Activated CD4-positive, alpha-beta memory T cell treated with anti-CD3 and anti-CD28 coated beads, Interleukin-2, amount 10 ng/mL, durations not matched to agents 7 days and 5 days (primary cell): Measurements from ENCODE around the gene ITSN1. TPM values are rescaled to one million over a fixed set of nuclear protein-coding genes. Genes with fewer than 3 reads are reported as not detected.
"Not testable (repeated sequence)": the region's sequence is repeated elsewhere in the genome, so short reads cannot be mapped to it uniquely, and the experiment has no call there.

Source experiments
- CTCF ChIA-PET: fragments of 350-600 bp; sonication (Branson Sonifier 250); formaldehyde crosslinking; loops from one replicate; lab custom pipeline; 2021; ENCODE audit warnings: antibody characterized with exemption, inconsistent platforms; lab: Charles Lee
- POLR2A ChIA-PET: fragments of 350-600 bp; sonication (Branson Sonifier 250); formaldehyde crosslinking; loops from one replicate; lab custom pipeline; 2021; ENCODE audit warnings: antibody characterized with exemption; lab: Charles Lee
- DNase-seq: peaks from one replicate; pipeline ENCODE4 v3.0.0-alpha.2; 2020
- H3K27ac Mint-ChIP-seq: one replicate; pipeline ENCODE4 v1.8.0; 2021; ENCODE audit warnings: mild to moderate bottlenecking, mixed read lengths
- H3K27me3 Mint-ChIP-seq: one replicate; pipeline ENCODE4 v1.8.0; 2021; ENCODE audit warnings: mixed read lengths
- H3K36me3 Mint-ChIP-seq: one replicate; pipeline ENCODE4 v1.8.0; 2021; ENCODE audit warnings: low read depth, mixed read lengths
- H3K4me1 Mint-ChIP-seq: one replicate; pipeline ENCODE4 v1.8.0; 2021; ENCODE audit warnings: mixed read lengths
- H3K4me3 Mint-ChIP-seq: one replicate; pipeline ENCODE4 v1.8.0; 2021; ENCODE audit warnings: mild to moderate bottlenecking, mixed read lengths
- H3K9me3 Mint-ChIP-seq: one replicate; pipeline ENCODE4 v1.8.0; 2021; ENCODE audit warnings: mixed read lengths
- total RNA-seq, 2 experiments: library from RNA; stranded (reverse); gene quantifications; one replicate each; pipeline ENCODE4 v1.2.3, GENCODE V29; 2021

ITSN1 gene
- total RNA-seq, 2 experiments from 2014 or later = 2.7 to 4.0 TPM

DNA sequence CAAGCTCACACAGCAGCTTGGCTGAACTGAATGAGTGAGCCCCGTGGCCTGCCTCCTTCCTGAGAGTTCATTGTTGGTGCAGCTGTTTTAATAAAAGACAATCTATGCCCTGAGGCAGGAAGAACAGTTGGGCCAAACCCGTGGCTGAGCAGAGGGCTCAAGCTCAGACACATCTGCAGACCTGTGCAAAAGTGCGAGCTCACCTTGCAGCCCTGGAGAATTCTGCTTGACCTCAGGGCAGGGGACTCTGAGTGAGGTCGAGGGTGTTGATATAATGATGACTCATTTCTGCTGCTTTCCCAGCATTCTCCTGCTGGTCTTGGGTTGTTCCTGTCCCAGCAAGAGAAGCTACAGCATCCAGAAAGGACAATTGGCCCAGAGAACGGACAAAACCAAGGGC, 212.3 kb downstream of the ITSN1 start:
- no peaks in the 10 kb centered on the region for H3K36me3 Mint-ChIP-seq
- POLR2A ChIA-PET = no interaction called here
- H3K27me3 Mint-ChIP-seq = peaks cover 4% of the 10 kb centered on the region
- H3K9me3 Mint-ChIP-seq = no peaks in the 10 kb centered on the region
- CTCF ChIA-PET = no interaction called here
- H3K4me3 Mint-ChIP-seq = no peak overlapping the region
- no peak for DNase-seq
- no peak overlapping the region for H3K27ac Mint-ChIP-seq
- H3K4me1 Mint-ChIP-seq = no peaks in the 10 kb centered on the region

DNA sequence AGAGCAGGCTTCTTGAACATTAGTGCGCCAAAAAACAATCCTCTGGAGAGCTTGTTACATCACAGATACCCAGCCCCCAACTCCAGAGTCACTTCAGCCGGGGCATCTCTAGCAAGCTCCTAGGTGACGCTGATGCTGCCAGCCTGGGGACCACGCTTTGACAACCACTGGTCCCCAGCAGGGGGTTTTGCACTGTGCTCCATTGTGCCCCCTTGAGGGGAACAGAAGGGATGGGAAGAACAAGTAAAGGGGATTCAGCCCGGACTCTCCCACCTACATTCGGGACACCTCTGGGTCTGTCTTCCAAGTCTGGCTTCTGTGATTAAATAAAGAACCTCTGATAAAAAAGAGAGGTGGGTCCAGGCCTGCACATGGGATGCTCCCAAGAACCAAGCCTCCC, 212.9 kb downstream of the ITSN1 start:
- Mint-ChIP-seq H3K27me3 (peaks cover 4% of the 10 kb centered on the region), H3K9me3 (no peaks in the 10 kb centered on the region), H3K36me3 (no peaks in the 10 kb centered on the region), H3K4me3 (no peak overlapping the region), H3K27ac (no peak overlapping the region), H3K4me1 (no peaks in the 10 kb centered on the region)
- CTCF ChIA-PET = no interaction called here
- DNase-seq = no peak
- POLR2A ChIA-PET = no interaction called here

DNA sequence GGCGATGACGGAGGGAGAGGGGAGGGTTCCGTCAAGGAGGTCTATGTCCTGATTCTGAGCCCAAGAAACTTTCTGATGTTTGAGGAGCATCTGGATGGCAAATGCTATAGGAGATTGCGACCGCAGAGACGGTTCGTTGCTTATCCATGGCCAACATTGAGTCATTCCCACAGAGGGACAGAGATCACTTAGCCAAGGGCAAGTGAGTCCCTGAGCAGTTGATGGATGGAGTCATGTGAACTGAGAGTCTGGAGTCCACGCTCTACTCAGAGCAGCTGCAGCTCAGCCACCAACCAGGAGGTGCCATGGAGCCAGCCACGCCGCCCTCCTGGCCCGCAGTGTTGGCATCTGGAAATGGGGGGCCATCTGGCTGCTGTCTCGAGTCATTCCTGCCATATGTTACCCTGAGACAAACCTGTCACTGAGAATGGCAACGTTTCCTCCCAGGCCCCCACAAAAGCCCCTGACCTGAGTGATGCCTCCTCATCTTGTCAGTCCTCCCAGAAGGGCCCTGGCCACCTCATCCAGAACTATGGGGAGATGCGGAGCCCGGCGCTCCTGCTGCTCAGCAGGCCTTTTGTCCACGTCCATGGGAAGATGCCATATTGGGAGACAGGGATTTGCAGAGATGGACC, 214.7 kb downstream of the ITSN1 start:
- Mint-ChIP-seq H3K36me3 (no peaks in the 10 kb centered on the region), H3K4me3 (no peak overlapping the region), H3K4me1 (no peaks in the 10 kb centered on the region), H3K27ac (no peak overlapping the region), H3K27me3 (peaks cover 1% of the 10 kb centered on the region), H3K9me3 (no peaks in the 10 kb centered on the region)
- ChIA-PET CTCF (no interaction called here), POLR2A (no interaction called here)
- no peak for DNase-seq

DNA sequence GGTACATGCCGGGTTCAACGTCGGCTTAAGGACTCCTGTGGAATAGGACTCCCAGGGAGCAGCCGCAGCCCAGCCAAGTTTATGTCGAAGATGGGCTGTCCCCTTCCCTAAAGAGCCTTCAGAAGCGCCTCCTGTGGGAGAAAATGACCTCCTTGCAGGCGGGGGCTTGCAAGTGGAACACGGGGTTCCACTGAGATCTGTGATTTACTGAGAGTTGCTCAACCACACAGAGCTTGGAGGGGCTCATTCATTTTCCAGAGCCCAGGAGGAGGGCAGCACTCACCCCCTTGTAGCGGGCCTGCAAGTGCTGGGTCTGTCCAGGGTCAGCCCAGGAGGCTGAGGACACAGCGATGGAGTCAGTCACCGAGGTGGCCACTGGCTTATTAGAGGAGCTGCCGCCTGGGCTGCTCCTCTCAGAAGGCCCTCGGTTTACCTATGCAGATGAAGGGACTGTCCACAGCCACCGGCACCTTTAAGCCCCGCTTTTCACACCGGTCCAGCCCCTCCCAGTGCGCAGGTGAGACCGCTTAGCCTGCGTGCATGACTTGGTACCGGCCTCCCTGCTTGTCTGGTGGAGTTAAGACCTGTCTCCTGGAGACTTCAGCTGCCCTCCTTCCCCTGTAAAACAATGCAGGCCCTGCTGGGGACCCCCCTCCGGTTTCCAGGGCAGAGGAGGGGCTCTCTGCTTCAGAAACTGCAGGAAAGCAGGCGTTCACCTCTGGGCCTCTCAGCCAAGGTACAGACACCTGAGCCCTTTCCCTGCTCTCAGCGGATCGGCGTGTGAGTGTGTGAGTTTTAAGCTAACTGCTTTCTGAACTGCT, 215.8 kb downstream of the ITSN1 start:
- H3K4me1 Mint-ChIP-seq = no peaks in the 10 kb centered on the region
- peaks cover 4% of the 10 kb centered on the region for H3K27me3 Mint-ChIP-seq
- POLR2A ChIA-PET = no interaction called here
- H3K36me3 Mint-ChIP-seq = no peaks in the 10 kb centered on the region
- no peak for DNase-seq
- no peak overlapping the region for H3K27ac Mint-ChIP-seq
- CTCF ChIA-PET = no interaction called here
- H3K4me3 Mint-ChIP-seq = no peak overlapping the region
- H3K9me3 Mint-ChIP-seq = no peaks in the 10 kb centered on the region

DNA sequence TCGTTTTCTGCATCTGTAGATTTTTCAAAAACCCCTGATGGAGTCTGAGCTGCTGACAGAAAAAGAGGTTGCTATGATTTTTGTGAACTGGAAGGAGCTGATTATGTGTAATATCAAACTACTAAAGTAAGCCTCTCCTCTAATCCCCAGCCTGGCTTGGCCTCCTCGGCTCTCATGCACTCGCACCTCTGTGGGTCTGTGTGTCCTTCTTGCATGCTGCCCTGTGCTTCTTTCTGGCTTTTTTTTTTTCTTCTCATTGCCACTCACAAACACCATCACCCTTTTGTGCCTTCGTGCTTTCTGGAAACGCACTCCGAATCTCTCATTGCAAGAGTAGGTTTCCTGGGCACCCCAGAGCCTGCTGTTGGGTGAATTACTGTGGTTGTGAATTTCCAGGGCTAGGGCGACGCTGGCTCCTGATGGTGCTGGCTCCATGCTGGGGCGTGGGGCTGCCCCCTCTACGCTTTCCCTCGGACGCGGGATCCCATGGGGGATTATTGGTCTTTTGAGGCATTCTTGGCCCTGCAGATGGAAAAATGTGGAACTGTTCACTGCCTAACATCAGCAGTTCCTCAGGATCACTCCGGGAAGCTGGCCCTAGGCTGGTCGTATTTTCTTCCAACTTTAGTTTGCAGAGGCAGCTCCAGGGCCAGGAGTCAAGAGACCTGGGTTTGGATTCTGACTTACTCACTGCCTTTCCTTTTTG, 216.5 kb downstream of the ITSN1 start:
- no peaks in the 10 kb centered on the region for H3K9me3 Mint-ChIP-seq
- DNase-seq = no peak
- ChIA-PET CTCF (no interaction called here), POLR2A (no interaction called here)
- no peak overlapping the region for H3K4me3 Mint-ChIP-seq
- H3K4me1 Mint-ChIP-seq = no peaks in the 10 kb centered on the region
- no peaks in the 10 kb centered on the region for H3K36me3 Mint-ChIP-seq
- H3K27ac Mint-ChIP-seq = no peak overlapping the region
- peaks cover 4% of the 10 kb centered on the region for H3K27me3 Mint-ChIP-seq

DNA sequence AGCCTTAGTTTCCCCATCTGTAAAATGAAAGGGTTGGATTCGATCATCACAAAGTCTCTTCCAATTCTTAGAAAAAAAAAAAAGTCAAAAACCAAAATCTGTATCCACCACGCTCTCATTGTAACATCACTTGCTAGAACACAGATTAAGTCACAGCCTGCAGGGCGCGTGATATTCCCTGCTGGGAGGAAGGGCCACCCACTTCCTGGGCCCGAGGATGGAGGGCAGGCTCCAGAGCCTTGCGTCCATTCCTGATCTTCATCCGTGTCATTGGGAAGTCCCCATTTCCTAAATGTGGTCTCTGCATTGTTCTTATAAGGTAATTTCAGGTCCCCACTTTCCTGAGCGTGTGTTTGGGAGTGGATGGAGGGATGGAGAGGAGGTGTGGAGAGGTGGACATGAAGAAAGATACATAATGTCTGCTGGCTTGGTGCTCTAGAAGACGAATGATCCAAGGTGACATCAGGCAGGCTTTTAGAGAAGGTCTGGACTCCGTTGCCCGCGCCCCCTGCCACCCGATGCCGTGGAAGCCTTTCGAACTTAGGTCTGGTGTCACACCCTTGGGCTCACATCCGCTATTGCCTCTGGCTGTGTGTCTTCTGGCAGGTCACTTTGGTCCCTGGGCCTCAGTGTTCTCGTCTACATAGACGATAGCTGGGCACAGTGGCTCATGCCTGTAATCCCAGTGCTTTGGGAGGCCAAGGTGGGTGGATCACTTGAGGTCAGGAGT, 217.2 kb downstream of the ITSN1 start:
- POLR2A ChIA-PET = no interaction called here
- H3K27ac Mint-ChIP-seq = no peak overlapping the region

DNA sequence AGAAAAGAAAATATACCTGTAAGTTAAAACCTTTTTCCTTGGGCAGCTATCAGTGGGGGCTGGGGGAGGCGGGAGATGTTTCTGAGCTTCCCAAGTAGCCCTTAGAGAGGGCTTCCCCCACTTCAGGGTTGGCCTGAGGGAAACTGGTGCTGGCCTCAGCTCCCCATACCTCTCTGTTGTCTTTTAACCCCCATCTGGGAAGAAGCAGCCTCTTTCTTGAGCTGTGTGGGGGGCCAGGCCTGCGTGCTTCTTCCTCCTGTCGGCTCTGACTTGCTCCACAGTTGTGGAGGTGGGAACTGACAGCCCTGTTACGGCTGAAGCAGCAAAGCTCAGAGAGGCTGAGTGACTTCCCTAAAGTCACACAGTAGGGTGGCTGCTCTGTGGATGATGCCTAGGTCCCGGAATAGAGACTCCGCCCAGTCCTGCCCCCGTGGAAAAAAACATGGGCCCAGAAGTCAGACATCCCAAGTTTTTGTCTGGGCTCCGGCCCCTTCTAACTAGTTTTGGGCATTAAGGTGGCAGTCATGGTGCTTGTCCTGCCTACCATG, 218.1 kb downstream of the ITSN1 start:
- ChIA-PET CTCF (no interaction called here), POLR2A (no interaction called here)
- no peaks in the 10 kb centered on the region for H3K9me3 Mint-ChIP-seq
- peaks cover 3% of the 10 kb centered on the region for H3K27me3 Mint-ChIP-seq
- H3K27ac Mint-ChIP-seq = no peak overlapping the region
- no peaks in the 10 kb centered on the region for H3K36me3 Mint-ChIP-seq
- no peak overlapping the region for H3K4me3 Mint-ChIP-seq
- no peak for DNase-seq
- no peaks in the 10 kb centered on the region for H3K4me1 Mint-ChIP-seq

More for the DNA sequence above, 217.2 kb downstream of the ITSN1 start:
- CTCF ChIA-PET = no interaction called here
- Mint-ChIP-seq H3K4me1 (no peaks in the 10 kb centered on the region), H3K36me3 (no peaks in the 10 kb centered on the region), H3K4me3 (no peak overlapping the region), H3K27me3 (peaks cover 4% of the 10 kb centered on the region), H3K9me3 (no peaks in the 10 kb centered on the region)
- no peak for DNase-seq

DNA sequence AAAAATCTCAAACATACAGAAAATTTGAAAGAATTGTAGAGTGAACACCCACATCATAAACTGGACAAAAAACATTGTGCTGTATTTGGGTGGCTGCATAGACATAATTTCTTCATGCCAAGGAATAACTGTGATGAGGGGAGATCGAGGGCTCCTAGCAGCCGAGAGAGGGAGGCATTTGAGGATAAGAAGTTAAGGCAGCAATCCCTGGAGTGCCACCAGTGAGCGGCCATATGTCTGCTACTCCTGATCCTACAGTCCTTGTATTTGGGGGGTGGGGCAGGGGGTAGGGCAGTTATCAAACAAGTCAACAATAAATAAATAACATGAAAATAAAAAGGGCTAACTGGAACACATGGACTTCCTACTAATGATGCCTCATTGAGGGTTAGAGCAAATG, 218.8 kb downstream of the ITSN1 start:
- Mint-ChIP-seq H3K4me3 (no peak overlapping the region), H3K36me3 (no peaks in the 10 kb centered on the region), H3K27me3 (peaks cover 3% of the 10 kb centered on the region), H3K9me3 (no peaks in the 10 kb centered on the region), H3K4me1 (no peaks in the 10 kb centered on the region), H3K27ac (no peak overlapping the region)
- DNase-seq = no peak
- ChIA-PET POLR2A (no interaction called here), CTCF (no interaction called here)

DNA sequence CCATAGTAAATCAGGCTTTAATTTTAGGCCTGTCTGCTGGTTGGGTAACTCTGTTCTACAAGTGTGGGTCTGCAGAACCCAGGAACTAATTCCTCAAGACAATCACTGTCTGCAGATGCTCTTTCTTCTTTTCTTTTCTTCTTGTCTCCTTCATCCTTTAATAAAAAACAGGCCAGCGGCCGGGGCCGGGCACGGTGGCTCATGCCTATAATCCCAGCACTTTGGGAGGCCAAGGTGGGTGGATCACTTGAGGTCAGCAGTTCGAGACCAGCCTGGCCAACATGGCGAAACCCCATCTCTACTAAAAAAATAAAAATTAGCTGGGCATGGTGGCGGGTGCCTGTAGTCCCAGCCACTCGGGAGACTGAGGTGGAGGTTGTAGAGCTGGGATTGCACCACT, 220.9 kb downstream of the ITSN1 start:
- H3K36me3 Mint-ChIP-seq, CTCF ChIA-PET, POLR2A ChIA-PET, H3K4me3 Mint-ChIP-seq, H3K4me1 Mint-ChIP-seq, H3K9me3 Mint-ChIP-seq, H3K27me3 Mint-ChIP-seq, DNase-seq, H3K27ac Mint-ChIP-seq: not testable (repeated sequence)

DNA sequence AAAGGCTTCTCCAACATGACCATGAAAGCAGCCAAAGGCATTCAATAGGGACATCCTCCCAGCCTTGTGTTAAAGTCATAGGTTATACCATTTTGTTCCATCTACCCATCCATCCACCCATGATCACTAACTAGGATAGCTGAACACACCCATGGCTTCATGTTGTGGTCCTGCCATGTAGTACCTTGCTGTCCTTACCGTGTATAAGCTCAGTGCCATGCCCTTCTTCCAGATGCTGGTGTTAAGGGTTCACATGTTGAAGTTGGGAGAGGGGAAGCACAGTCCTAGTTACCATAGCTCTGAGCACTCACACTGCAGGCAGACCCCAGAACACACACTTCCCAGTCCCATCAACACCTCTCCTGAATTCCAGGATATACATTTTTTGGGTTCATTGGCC, 221.8 kb downstream of the ITSN1 start:
- Mint-ChIP-seq H3K36me3 (no peaks in the 10 kb centered on the region), H3K4me1 (no peaks in the 10 kb centered on the region), H3K9me3 (no peaks in the 10 kb centered on the region), H3K27ac (no peak overlapping the region), H3K27me3 (peaks cover 3% of the 10 kb centered on the region), H3K4me3 (no peak overlapping the region)
- ChIA-PET POLR2A (no interaction called here), CTCF (no interaction called here)
- DNase-seq = no peak

DNA sequence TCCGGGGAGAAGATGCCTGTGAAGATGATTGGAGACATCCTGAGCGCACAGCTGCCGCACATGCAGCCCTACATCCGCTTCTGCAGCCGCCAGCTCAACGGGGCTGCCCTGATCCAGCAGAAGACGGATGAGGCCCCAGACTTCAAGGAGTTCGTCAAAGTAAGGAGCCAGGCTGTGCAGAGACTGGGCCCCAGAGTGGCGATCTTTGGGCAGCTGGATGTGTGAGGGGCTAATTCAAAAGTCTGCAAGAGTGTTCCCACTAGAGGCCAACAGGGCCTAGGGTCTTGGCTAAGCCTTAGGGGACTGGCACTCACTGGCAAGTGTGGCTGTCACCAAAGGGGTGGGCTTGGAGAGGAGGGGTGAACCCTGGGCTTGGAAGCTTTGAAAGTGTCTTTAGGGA, 222.9 kb downstream of the ITSN1 start:
- no peak overlapping the region for H3K4me3 Mint-ChIP-seq
- DNase-seq = no peak
- H3K36me3 Mint-ChIP-seq = no peaks in the 10 kb centered on the region
- H3K4me1 Mint-ChIP-seq = no peaks in the 10 kb centered on the region
- CTCF ChIA-PET = no interaction called here
- POLR2A ChIA-PET = no interaction called here
- H3K27me3 Mint-ChIP-seq = peaks cover 3% of the 10 kb centered on the region
- H3K9me3 Mint-ChIP-seq = no peaks in the 10 kb centered on the region
- H3K27ac Mint-ChIP-seq = no peak overlapping the region

DNA sequence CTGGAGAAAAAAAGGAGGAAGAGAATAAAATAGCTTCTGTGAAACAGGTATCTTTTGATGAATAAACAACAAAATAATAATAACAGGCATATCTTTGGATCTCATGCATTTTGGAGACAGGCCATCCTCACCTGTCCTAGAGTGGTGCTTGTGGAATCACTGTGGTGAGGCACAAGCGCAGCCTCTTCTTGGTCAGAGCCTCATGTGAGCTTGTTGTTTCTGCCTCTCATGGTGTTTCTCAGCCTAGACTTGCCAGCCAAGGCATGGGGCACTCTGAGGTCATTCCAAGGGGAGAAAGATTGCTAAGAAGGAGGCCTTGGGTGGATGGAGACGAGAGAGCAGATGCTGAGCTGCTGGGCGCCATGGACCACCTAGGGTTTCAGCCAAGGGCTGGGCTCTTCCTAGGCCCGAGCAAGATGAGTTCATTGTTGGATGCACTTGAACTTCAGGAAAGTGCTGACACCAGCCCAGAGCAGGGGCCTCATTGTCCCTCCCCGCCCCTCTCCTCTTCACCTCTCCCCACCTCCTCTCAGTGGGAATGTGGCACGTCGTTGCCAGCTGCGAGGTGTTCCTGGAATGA, 223.8 kb downstream of the ITSN1 start:
- CTCF ChIA-PET = no interaction called here
- Mint-ChIP-seq H3K4me1 (no peaks in the 10 kb centered on the region), H3K4me3 (no peak overlapping the region), H3K9me3 (no peaks in the 10 kb centered on the region), H3K36me3 (no peaks in the 10 kb centered on the region), H3K27ac (no peak overlapping the region), H3K27me3 (peaks cover 7% of the 10 kb centered on the region)
- no peak for DNase-seq
- POLR2A ChIA-PET = no interaction called here
